ENCODE results near the gene UBE2R2.
"Not testable (repeated sequence)": the region's sequence is repeated elsewhere in the genome, so short reads cannot be mapped to it uniquely, and the experiment has no call there.

- TF ChIP-seq POLR2AphosphoS5, CTCF (IDR thresholded peaks at IDR 0.05): not testable (repeated sequence)
Observed at GRCh38 chr9:33789429-33789828, 27.5 kb upstream of the UBE2R2 start.

Measured in breast epithelium (tissue), 3 donors.